Measurements from ENCODE around the gene RELL1. TPM values are rescaled to one million over a fixed set of nuclear protein-coding genes. Genes with fewer than 3 reads are reported as not detected.
A peak's percentile ranks its signal among the peaks of the same experiment; 100 is the strongest.

RELL1 gene
- total RNA-seq, 1 donor from 2014 or later, result 45.8 TPM

- TF ChIP-seq, protein P1, sequence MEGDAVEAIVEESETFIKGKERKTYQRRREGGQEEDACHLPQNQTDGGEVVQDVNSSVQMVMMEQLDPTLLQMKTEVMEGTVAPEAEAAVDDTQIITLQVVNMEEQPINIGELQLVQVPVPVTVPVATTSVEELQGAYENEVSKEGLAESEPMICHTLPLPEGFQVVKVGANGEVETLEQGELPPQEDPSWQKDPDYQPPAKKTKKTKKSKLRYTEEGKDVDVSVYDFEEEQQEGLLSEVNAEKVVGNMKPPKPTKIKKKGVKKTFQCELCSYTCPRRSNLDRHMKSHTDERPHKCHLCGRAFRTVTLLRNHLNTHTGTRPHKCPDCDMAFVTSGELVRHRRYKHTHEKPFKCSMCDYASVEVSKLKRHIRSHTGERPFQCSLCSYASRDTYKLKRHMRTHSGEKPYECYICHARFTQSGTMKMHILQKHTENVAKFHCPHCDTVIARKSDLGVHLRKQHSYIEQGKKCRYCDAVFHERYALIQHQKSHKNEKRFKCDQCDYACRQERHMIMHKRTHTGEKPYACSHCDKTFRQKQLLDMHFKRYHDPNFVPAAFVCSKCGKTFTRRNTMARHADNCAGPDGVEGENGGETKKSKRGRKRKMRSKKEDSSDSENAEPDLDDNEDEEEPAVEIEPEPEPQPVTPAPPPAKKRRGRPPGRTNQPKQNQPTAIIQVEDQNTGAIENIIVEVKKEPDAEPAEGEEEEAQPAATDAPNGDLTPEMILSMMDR (conservative IDR thresholded peaks at IDR 0.05; ENCODE audit: low read depth, low read length), result no peak
- DNase-seq (ENCODE audit: low read depth), result no peak
- no peak overlapping the region for H3K4me3 ChIP-seq (ENCODE audit: low read depth, low read length)
Measured at GRCh38 chr4:37604461-37604860, 81.7 kb downstream of the RELL1 start.

- TF ChIP-seq, protein P1 (conservative IDR thresholded peaks at IDR 0.05; ENCODE audit: low read depth, low read length), result no peak
- no peak overlapping the region for H3K4me3 ChIP-seq (ENCODE audit: low read depth, low read length)
- DNase-seq (ENCODE audit: low read depth), result no peak
Measured at GRCh38 chr4:37603711-37604110, 82.5 kb downstream of the RELL1 start.

DNA sequence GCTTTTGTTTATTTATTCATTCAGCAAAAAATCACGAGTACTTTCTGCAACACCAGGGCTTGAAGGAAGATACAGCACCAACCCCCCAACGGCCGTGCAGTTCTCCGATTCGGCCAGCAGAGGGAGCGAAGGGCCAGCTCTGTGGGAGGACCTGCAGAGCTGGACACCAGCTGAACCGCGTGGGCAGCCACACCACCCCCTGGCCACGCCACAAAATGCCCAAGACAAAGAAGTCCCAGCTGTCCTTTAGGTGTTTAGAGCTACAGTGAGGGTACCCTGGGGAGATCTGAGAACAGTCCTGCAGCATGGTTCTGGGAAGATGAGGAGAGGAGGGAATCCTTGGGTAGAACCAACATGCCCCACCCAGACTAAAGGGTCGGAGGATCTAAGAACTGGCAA lies 83.1 kb downstream of the RELL1 start:
- no peak for DNase-seq (ENCODE audit: low read depth)
- TF ChIP-seq, protein P1 (conservative IDR thresholded peaks at IDR 0.05; ENCODE audit: low read depth, low read length), result peak; percentile 96
- no peak overlapping the region for H3K4me3 ChIP-seq (ENCODE audit: low read depth, low read length)

GRCh38 chr4:37602454-37603069 lies 83.6 kb downstream of the RELL1 start:
- H3K4me3 ChIP-seq (ENCODE audit: low read depth, low read length), result no peak overlapping the region

DNA sequence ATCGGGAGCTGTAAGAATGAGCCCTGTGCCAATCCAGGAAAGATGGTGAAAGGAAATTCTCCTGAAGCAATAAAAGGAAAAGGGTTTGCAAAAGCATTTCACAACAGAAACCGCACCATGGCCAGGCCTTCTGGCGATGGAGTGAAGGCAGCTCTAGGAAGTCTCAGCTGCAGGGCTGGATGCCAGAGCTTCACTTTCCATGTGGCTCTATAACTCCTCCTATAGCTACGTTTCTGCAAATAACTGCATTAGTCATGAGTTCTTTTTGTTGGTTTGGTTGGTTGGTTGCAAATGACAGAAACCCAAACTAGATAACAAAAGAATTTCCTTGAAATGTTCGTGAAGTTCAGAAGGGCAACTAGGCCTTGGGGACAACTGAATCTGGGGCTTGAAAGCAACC lies 84.6 kb downstream of the RELL1 start:
- TF ChIP-seq, protein P1 (conservative IDR thresholded peaks at IDR 0.05; ENCODE audit: low read depth, low read length), result no peak
- H3K4me3 ChIP-seq (ENCODE audit: low read depth, low read length), result no peak overlapping the region
- no peak for DNase-seq (ENCODE audit: low read depth)

More at GRCh38 chr4:37602454-37603069, 83.6 kb downstream of the RELL1 start:
- TF ChIP-seq, protein P1 (conservative IDR thresholded peaks at IDR 0.05; ENCODE audit: low read depth, low read length), result no peak
- DNase-seq (ENCODE audit: low read depth), result no peak

DNA sequence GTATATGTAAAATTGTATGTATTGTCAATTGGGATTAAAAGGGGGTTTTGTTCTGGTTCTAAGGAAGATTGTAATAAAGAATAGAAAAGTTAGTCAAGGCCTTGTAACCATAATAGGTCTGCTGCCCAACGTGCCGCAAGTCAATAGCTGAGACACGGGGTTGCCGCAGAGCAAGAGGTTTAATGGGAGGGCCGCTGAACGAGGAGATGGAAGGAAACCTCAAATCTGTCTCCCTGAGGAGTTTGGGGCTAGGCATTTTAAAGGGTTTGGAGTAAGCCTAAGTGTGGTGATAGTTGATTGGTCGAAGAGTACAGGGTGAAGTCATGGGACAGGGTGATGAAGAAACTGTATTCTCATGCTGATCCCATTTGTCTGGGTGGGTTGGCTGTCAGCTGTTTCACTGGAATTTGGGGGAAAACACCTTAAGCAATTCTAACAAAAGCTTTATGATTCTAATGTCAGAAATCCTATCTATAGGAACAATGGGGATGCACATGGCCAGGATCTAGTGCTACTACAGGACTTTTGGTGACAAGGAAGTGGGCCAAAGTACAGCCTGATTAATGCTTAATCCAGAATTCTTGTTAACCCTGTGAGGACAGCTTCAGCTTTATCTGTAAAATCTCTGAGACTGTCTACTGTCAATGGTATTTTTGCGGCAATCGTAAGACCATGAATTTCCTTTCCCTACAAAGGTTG lies 86.9 kb downstream of the RELL1 start:
- DNase-seq (ENCODE audit: low read depth), result no peak
- TF ChIP-seq, protein P1 (conservative IDR thresholded peaks at IDR 0.05; ENCODE audit: low read depth, low read length), result no peak
- no peak overlapping the region for H3K4me3 ChIP-seq (ENCODE audit: low read depth, low read length)

DNA sequence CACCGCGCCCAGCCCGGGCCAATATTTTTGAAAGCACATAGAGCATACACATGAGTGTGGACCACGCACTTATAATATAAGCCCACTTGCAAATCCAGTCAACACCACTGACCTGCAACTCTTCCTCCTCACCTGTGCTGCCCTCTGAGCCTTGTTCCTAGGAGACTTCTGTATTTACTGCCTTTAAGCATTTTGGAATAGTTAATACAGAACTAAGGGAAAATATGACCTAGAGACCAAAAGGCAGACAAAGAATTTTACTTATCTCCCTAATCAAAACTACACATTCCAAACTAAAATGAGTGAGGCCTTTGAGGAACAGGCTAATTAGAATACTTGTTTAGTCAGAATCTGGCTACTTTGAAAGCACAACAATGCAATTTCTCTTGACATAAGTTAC lies 89.1 kb downstream of the RELL1 start:
- TF ChIP-seq, protein P1 (conservative IDR thresholded peaks at IDR 0.05; ENCODE audit: low read depth, low read length), result no peak
- DNase-seq (ENCODE audit: low read depth), result no peak

More for the DNA sequence above, 89.1 kb downstream of the RELL1 start:
- H3K4me3 ChIP-seq (ENCODE audit: low read depth, low read length), result no peak overlapping the region
